Measurements from ENCODE around the gene SLC9A8. TPM values are rescaled to one million over a fixed set of nuclear protein-coding genes. Genes with fewer than 3 reads are reported as not detected.
A peak's percentile ranks its signal among the peaks of the same experiment; 100 is the strongest.
"Not testable (repeated sequence)": the region's sequence is repeated elsewhere in the genome, so short reads cannot be mapped to it uniquely, and the experiment has no call there.

SLC9A8 gene
- total RNA-seq, 2 donors from 2014 or later, result 10.7 to 16.2 TPM

DNA sequence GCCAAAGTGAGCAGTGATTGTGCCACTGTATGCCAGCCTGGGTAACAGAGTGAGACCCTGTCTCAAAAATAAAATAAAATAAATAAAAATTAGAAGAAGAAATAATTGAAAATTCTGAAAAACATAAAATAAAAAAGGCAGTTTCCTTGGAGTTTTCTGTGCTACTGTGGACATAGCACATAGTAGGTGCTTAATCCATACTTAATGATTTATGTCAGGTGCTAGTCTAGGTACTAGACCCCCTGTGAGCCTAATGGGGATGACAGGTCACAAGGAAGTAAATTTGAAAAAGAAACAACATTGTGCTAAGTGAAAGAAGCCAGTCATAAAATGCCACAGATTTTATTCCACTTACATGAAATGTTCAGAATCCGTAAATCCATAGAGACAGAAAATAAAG, 9.2 kb upstream of the SLC9A8 start:
- DNase-seq (ENCODE audit: low spot score in 2 of 2) (no peak), ATAC-seq (no peak)
- Mint-ChIP-seq H3K36me3 (no peaks in the 10 kb centered on the region), H3K9me3 (no peaks in the 10 kb centered on the region), H3K27ac (no peak overlapping the region)

DNA sequence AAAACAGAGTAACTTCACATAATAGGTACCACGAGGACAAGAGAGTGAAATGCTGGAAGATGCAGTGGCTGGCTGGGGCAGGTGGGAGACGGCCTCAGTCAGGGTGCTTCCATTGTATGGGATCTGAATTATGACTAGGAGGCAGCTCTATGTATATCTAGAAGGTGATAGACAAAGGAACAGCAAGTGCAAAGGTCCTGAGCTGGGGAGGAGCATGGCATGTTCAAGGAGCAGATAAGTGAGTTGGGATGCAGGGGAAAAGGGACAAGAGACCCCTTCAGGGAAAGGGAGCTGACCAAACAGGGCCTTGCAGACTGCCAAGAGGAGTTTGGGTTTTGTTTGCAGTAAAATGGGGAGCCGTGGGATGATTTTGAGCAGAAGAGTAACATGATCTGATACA, 8.3 kb upstream of the SLC9A8 start:
- no peak for ATAC-seq
- no peak for DNase-seq (ENCODE audit: low spot score in 2 of 2)
- Mint-ChIP-seq H3K9me3 (no peaks in the 10 kb centered on the region), H3K36me3 (no peaks in the 10 kb centered on the region), H3K27ac (peak overlapping the region; percentile 80 to 81)

DNA sequence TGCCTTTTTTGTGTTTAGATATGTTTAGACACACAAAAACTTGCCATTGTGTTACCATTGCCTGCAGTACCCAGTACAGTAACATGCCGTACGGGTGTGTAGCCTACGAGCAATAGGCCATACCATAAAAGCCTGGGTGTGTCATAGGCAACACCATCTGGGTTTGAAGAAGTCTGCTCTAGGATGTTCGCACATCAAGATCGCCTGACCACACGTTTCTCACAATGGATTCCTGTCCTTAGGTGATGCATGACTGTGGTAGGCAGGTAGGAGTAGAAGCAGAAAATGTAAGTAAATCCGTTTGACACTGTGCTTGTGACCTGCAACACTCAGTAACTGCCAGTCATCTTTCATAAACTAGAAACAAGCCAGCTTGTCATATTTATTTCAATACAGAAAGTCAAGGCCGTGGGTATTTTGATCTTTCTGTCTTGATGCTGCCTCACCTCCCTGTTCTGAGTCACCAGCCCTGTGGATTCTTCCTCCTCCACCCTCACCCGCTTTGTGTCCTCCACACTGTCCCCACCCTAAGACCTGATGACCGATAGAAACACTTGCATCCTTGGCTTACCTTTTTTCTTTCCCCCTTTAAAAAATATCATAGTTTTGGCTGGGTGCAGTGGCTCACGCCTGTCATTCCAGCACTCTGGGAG, 7.3 kb upstream of the SLC9A8 start:
- H3K36me3 Mint-ChIP-seq, H3K9me3 Mint-ChIP-seq: not testable (repeated sequence)
- peak; percentile 63 to 71 for DNase-seq (ENCODE audit: low spot score in 2 of 2)
- ATAC-seq, result peak; percentile 89 to 92
- H3K27ac Mint-ChIP-seq, result peak overlapping the region; percentile 39 to 67

DNA sequence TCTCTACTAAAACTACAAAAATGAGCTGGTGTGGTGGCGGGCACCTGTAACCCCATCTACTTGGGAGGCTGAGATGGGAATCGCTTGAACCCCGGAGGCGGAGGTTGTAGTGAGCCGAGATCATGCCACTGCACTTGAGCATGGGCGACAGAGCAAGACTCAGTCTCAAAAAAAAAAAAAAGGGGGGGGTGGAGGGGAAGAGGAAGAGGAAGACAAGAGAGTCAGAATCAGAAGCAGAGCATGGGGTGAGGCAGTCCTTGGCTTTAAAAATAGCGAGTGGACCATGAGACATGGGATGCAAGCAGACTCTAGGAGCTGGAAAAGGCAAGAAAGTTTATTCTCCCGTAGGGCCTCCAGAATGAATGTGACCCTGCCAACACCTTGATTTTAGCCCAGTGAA, 3.9 kb upstream of the SLC9A8 start:
- Mint-ChIP-seq H3K9me3 (no peaks in the 10 kb centered on the region), H3K36me3 (peaks cover 7% of the 10 kb centered on the region in 2 donors), H3K27ac (no peak overlapping the region)
- ATAC-seq (no peak), DNase-seq (ENCODE audit: low spot score in 2 of 2) (no peak)

DNA sequence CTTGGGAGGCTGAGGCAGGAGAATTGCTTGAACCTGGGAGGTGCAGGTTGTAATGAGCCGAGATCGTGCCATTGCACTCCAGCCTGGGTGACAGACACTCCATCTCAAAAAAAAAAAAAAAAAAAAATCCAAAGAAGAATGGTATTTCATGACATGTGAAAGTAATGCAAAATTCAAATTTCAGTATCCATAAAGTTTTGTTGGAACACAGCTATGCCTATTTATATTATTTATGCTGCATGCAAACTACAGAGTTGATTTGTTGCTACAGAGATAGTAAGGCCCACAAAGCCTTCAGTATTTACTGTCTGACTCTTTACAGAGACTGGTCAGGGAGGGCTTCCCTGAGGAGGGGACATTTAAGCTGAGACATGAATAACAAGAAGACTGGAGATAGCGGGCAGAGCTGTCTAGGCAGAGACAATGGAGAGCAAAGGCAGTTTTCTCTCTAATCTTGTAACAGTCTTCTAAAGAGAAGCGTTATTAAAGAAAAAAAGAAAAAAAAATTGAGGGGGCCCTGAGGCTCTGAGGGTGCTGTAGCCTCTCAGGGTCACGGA, 2.7 kb upstream of the SLC9A8 start:
- H3K9me3 Mint-ChIP-seq, result no peaks in the 10 kb centered on the region
- DNase-seq (ENCODE audit: low spot score in 2 of 2) (no peak), ATAC-seq (no peak)
- H3K27ac Mint-ChIP-seq, result no peak overlapping the region
- H3K36me3 Mint-ChIP-seq, result peaks cover 8 to 12% of the 10 kb centered on the region in 2 donors

DNA sequence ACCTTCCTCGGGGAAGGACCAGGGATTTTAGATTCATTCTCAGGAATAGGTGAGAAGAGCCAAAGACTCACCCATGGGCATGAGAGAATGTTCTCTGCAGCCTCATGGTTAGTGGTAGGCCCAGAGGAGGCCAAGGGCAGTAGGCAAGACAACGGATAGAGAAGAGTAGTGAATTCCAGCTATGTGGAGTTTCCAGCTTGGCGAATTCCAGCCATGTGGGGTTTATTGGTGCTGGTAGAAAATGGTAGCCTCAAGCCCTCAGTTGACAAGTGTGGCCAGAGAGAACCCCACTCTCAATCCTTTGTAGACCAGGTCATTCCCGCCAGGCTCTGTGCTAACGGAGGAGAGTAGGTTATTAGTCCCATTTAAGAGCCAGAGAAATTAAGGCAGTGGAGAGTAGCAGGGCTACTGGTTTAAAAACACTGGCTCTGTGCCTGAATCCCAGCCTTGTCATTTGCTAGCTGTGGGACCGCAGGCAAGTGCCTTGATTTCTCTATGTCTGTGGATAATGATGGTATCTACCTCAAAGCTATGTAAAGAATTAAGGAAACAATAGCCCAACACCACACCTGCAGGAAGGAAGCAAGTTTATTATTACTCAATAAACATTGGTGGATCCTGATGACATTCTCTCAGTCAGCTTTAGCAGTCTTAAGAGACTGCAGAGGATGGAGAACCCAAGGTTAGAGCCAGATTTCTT, 2.0 kb upstream of the SLC9A8 start:
- Mint-ChIP-seq H3K27ac (no peak overlapping the region), H3K9me3 (no peaks in the 10 kb centered on the region), H3K36me3 (peaks cover 16 to 20% of the 10 kb centered on the region in 2 donors)
- ATAC-seq, result no peak
- no peak for DNase-seq (ENCODE audit: low spot score in 2 of 2)

DNA sequence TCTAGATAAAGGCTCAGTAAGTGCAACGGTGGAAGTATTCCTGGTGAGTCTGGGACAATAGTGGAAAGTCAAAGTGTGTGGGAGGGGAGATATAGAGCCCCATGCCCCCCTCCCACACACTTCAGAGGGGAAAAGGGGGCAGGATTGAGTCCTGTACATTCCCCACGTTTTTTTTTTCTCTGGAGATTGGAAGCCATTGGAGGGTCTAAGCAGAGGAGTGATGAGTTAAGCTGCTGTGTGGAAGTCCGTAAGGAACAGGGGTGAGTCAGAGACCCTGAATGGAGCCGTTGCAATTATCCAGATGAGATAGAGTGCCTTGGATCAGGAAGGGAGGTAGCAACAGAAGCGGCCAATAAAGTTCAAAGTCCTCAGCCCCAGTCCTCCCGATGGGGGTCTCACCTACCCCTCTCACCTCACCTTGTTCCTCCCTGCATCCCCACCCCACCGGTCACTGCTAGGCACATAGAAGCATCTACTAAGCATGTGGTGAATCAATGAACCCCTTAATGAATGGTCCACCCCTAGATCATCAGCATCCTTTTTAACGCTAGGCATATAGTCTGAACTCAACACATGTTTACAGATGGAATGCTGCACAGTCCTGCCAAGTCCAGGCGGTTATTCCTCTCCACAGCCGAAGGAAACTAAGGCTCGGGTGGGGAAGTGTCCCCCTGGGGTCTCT, 662 bp upstream of the SLC9A8 start:
- peaks cover 18 to 20% of the 10 kb centered on the region in 2 donors for H3K36me3 Mint-ChIP-seq
- H3K9me3 Mint-ChIP-seq, result no peaks in the 10 kb centered on the region
- DNase-seq (ENCODE audit: low spot score in 2 of 2) (no peak), ATAC-seq (no peak)
- peak overlapping the region; percentile 93 to 96 for H3K27ac Mint-ChIP-seq

DNA sequence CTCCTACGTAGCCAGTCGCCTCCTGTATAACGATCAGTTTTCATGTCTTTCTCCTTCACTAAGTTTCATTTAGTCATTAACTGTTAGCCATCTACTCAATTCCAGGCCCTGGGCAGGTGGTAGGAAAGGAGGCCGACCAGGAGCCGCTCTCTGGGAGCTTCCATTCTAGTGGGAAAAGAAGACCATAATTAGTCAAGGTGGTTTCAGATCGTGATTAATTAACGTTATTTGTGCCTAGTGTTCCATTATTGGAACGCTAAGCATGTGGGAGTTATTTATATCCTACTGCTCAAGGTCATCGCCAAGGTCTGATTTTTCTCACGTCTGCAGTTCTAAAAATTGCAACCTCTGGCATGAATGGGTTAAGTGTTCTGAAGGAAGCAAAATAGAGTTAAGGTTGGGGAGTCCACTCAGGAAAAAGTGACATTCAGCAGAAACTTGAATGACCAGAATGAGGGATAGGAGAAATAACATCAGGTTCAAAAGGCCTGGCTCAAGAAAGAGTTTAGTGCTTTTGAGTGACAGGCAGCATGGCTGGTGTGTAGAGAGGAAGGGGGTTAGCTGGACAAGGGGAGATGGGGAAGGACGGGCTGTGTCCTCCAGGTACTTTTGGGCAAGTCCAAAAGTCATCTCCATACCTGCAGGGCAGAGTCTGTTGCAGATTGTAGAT, 812 bp downstream of the SLC9A8 start:
- Mint-ChIP-seq H3K27ac (peak overlapping the region; percentile 95 to 96), H3K36me3 (peaks cover 20 to 26% of the 10 kb centered on the region in 2 donors), H3K9me3 (no peaks in the 10 kb centered on the region)
- ATAC-seq (no peak), DNase-seq (ENCODE audit: low spot score in 2 of 2) (no peak)

DNA sequence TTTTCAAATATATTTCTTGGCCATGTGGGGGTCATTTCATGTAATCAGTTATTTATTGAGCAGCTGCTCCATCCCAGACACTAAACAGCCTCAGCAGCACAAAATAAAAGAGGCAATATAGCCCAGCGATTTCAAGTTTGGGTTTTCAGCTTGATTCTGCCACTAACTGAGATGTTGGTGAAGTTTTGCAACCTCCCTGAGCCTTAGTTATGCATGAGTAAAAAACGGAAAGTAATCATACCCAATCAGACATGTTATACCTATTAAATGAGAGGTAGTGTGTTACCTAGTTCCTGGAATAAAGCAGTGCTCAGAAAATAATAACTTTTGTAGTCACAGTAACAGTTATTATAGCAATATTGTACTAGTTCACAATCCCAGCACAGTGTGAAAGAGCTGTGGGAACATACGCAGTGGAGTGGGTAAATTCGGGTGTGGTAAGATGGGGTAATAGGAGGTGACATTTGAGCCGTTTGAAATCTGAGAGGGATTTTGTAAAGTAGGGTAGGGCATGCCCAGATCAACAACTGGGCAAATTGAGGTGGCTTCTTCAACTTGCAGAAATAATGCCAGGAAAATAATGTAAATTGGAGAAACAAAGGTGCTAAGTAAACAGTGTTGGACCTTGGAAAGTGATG, 1.5 kb downstream of the SLC9A8 start:
- peaks cover 20 to 31% of the 10 kb centered on the region in 2 donors for H3K36me3 Mint-ChIP-seq
- H3K27ac Mint-ChIP-seq, result peak overlapping the region; percentile 95 to 96
- DNase-seq (ENCODE audit: low spot score in 2 of 2) (no peak), ATAC-seq (no peak)
- peaks cover 0 to under 1% of the 10 kb centered on the region in 2 donors for H3K9me3 Mint-ChIP-seq

DNA sequence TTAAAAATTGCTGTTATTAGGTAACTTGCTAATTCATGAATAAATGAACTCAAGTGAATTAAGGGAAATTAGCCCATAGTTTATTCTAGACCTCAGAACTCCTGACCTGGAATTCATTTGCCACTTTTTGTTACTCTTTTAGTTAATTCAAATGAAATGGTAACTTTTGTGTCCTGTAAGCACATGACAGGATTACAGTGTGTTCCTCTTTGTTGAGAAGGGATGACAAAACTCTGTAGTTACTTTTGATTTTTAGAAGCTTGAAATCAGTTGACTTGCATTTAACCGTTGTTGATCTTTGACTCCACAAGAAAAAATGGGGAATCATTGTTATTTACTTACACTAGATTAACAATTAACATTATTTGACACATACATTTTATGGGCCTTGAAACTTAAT, 6.2 kb downstream of the SLC9A8 start:
- H3K27ac Mint-ChIP-seq, result no peak overlapping the region
- H3K9me3 Mint-ChIP-seq, result peaks cover 0 to 7% of the 10 kb centered on the region in 2 donors
- H3K36me3 Mint-ChIP-seq, result peaks cover 20 to 48% of the 10 kb centered on the region in 2 donors
- ATAC-seq (no peak), DNase-seq (ENCODE audit: low spot score in 2 of 2) (no peak)

DNA sequence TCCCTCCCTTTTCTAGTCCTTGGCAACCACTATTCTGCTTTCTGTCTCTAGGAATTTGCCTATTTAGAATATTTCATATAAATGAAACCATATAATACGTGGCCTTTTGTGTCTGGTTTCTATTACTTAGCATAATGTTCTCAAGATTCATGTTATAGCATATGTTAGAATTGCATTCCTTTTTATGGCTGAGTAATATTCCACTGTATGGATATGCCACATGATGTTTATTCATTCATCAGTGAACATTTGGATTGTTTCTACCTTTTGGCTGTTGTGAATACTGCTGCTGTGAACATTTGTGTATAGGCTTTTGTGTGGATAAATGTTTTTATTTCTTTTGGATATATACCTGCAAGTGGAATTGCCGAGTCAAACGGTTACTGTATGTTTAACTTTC, 7.1 kb downstream of the SLC9A8 start:
- peaks cover 19 to 57% of the 10 kb centered on the region in 2 donors for H3K36me3 Mint-ChIP-seq
- H3K9me3 Mint-ChIP-seq, result peaks cover 0 to 7% of the 10 kb centered on the region in 2 donors
- DNase-seq (ENCODE audit: low spot score in 2 of 2) (no peak), ATAC-seq (no peak)
- no peak overlapping the region for H3K27ac Mint-ChIP-seq

DNA sequence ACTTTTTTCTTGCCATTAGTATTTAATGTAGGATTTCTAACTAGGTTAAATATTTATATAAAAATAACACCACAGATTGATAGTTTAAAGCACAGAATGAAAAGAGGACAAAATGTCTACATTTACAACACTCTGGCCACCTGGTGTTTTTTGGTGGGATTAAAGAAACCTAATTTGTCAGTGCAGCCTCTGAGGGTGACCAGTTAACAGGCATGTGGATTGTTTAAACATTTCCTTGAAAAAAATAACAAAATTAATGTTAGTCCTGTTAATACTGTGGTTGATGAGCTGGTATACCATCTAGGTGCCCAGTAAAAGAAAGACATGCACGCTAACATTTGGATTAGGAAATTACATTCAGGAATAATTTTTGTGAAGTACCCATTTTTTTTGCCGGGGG, 8.8 kb downstream of the SLC9A8 start:
- DNase-seq (ENCODE audit: low spot score in 2 of 2) (no peak), ATAC-seq (no peak)
- Mint-ChIP-seq H3K9me3 (peaks cover 0 to 7% of the 10 kb centered on the region in 2 donors), H3K27ac (peak overlapping the region; percentile 23 to 80), H3K36me3 (peaks cover 14 to 54% of the 10 kb centered on the region in 2 donors)

DNA sequence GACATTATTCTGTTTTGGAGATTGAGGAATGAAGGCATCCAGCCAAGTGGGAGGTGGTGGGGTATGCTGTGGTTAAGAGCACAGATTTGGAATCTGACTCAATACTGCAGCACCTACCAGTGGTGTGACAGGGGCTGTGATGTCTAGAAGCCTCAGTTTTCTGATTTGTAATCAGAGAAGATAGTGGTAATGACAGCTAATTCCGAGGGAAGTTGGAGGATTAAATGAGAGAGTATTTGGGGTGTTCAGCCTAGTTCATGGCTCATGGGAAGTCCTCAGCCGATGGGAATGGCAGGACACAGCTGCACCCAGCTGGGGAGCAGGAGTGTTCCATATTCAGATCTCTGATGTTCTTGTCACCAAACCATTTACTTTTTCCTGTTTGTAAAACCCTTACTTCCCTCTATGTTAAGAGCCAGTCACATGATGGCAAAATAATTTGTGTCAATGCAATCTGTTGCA, 9.3 kb downstream of the SLC9A8 start:
- DNase-seq (ENCODE audit: low spot score in 2 of 2), result no peak

DNA sequence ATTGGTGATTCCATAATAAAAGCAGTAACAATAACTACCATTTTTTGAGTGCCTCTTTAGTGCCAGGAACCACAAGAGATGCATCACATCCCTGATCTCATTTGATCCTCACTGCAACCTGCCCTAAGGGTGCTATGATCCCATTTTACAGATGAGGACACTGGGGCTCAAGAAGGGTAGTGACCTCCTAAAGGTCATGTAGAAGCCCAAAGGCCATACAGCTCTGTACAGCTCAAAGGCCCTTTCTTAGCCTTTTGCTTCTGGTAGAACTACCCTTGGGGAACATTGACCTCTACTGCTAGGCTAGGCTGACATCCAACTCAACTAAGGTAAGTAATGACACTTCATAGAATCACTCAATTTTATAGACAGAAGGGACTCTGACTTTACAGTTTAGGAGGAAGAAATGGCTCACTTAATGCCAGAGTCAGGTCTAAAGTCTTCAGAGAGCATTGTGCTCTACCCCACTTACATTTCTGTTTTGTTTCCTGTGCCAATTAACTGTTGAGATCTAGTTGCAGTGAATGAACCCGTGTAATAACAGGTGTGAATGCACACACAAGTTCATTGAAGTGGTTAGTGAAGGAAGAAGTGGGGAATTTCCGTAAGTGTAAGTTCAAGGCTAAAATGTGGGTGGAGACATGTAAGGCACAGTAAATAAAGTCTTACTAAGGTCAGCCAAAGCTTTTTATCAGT, 10.7 kb downstream of the SLC9A8 start:
- peaks cover 0 to 7% of the 10 kb centered on the region in 2 donors for H3K9me3 Mint-ChIP-seq
- peak overlapping the region; percentile 80 to 90 for H3K27ac Mint-ChIP-seq
- DNase-seq (ENCODE audit: low spot score in 2 of 2) (no peak), ATAC-seq (peak; percentile 87 to 95)
- H3K36me3 Mint-ChIP-seq, result peaks cover 14 to 45% of the 10 kb centered on the region in 2 donors

More for the DNA sequence above, 9.3 kb downstream of the SLC9A8 start:
- peak overlapping the region; percentile 23 to 80 for H3K27ac Mint-ChIP-seq
- H3K9me3 Mint-ChIP-seq, result peaks cover 0 to 7% of the 10 kb centered on the region in 2 donors
- peaks cover 14 to 54% of the 10 kb centered on the region in 2 donors for H3K36me3 Mint-ChIP-seq
- ATAC-seq, result peak in 1 of 2 donors; percentile 51

DNA sequence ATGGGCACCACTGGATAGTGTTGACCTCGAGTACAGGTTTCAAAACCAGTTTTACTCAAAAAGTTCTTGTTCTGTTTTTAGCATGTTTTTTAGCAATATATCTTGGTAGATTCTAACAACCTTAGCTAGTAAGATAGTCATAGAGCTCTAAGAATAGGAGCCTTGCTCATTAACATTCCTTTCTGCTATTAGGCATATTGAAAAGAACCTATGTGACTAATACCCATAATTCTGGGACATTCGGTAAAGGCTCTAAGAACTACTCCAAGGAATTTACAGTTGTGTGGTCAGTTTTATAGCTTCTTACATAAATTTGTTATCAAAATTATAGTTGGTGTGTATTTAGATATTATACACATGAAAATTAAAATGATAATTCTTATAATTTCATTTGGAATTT, 11.6 kb downstream of the SLC9A8 start:
- DNase-seq (ENCODE audit: low spot score in 2 of 2) (no peak), ATAC-seq (no peak)
- Mint-ChIP-seq H3K27ac (peak overlapping the region in 1 of 2 donors; percentile 80), H3K36me3 (peaks cover 13 to 40% of the 10 kb centered on the region in 2 donors), H3K9me3 (peaks cover 0 to 6% of the 10 kb centered on the region in 2 donors)
